GM23338 (cell line): Measurements from ENCODE around the gene CNOT4.

Source experiments
- CREB1 ChIP-seq: fragments of 250-450 bp; sonication (Bioruptor Pico); IDR thresholded peaks from 2 replicates; pipeline ENCODE4 v1.5.0; 2020; ENCODE audit warnings: low read depth, mild to moderate bottlenecking, moderate library complexity
- EZH2 ChIP-seq: fragments of 200-600 bp; sonication (generic); IDR thresholded peaks from one replicate; pipeline ENCODE4 v1.8.0; 2017; ENCODE audit warnings: antibody characterized with exemption, mild to moderate bottlenecking, low read depth; ENCODE audit not compliant: unreplicated experiment
- EZH2phosphoT487 ChIP-seq: fragments of 200-600 bp; sonication (generic); IDR thresholded peaks from one replicate; pipeline ENCODE4 v1.8.1; 2018; ENCODE audit warnings: antibody characterized with exemption; ENCODE audit not compliant: unreplicated experiment
- JUNB ChIP-seq: IDR thresholded peaks from one replicate; pipeline ENCODE4 v1.6.1; 2016; ENCODE audit warnings: antibody characterized with exemption; ENCODE audit not compliant: unreplicated experiment
- NANOG ChIP-seq: IDR thresholded peaks from 2 replicates; pipeline ENCODE4 v1.6.1; 2016; ENCODE audit warnings: antibody characterized with exemption, borderline replicate concordance
- POLR2AphosphoS5 ChIP-seq: IDR thresholded peaks from 2 replicates; pipeline ENCODE4 v1.6.1; 2016; ENCODE audit warnings: antibody characterized with exemption, low read depth
- ZNF114 ChIP-seq: fragments of 250-450 bp; sonication (Bioruptor Pico); IDR thresholded peaks from 2 replicates; pipeline ENCODE4 v1.5.0; 2020; ENCODE audit warnings: mild to moderate bottlenecking, moderate library complexity
- ZNF331 ChIP-seq: fragments of 250-450 bp; sonication (Bioruptor Pico); IDR thresholded peaks from 2 replicates; pipeline ENCODE4 v1.5.0; 2020; ENCODE audit warnings: low read depth, mild to moderate bottlenecking, moderate library complexity
- TF ChIP-seq, protein P1 (sequence below), 2 experiments: fragments of 200-600 bp in 1 of 2; sonication (generic) in 1 of 2; conservative IDR thresholded peaks; 2 replicates each; pipeline versions ENCODE4 v1.5.1 to v1.6.1; 2016 to 2017; ENCODE audit warnings: antibody characterized with exemption in 2 of 2, low read depth in 2 of 2, mild to moderate bottlenecking in 2 of 2, moderate library complexity in 1 of 2
- TF ChIP-seq, protein P2 (sequence below): IDR thresholded peaks from one replicate; pipeline ENCODE4 v1.6.1; 2018; ENCODE audit warnings: antibody characterized with exemption; ENCODE audit not compliant: unreplicated experiment
- TF ChIP-seq, protein P3 (sequence below): fragments of 250-450 bp; sonication (Bioruptor Pico); IDR thresholded peaks from 2 replicates; pipeline ENCODE4 v1.5.0; 2020; ENCODE audit warnings: mild to moderate bottlenecking, moderate library complexity
- TF ChIP-seq, protein P4 (sequence below): IDR thresholded peaks from 2 replicates; pipeline ENCODE4 v1.6.1; 2016; ENCODE audit warnings: antibody characterized with exemption

DNA sequence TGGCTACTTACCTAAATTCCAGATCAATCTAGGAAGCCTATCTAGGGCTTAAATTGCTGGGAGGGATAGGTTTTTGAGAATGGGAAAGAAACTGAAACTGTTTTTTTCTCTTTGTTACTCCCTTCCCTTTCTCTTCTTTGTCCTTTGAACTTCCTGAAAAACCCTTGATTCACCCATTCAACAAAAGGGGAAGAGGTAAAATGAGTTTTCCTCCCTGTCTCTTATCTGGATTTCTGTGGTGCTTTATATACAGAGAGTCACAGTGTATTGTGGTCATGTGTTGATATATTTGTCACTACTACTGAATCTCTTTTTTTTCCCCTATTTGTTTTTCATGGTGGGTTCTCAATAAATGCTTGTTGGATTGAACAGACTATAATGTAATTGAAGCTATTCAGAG, 28.0 kb upstream of the CNOT4 start:
- TF ChIP-seq CREB1 (no peak), EZH2phosphoT487 (no peak), ZNF331 (CRISPR knock-in tag) (no peak), EZH2 (no peak), POLR2AphosphoS5 (no peak), JUNB (no peak), NANOG (no peak), ZNF114 (no peak)
- TF ChIP-seq, protein P1, sequence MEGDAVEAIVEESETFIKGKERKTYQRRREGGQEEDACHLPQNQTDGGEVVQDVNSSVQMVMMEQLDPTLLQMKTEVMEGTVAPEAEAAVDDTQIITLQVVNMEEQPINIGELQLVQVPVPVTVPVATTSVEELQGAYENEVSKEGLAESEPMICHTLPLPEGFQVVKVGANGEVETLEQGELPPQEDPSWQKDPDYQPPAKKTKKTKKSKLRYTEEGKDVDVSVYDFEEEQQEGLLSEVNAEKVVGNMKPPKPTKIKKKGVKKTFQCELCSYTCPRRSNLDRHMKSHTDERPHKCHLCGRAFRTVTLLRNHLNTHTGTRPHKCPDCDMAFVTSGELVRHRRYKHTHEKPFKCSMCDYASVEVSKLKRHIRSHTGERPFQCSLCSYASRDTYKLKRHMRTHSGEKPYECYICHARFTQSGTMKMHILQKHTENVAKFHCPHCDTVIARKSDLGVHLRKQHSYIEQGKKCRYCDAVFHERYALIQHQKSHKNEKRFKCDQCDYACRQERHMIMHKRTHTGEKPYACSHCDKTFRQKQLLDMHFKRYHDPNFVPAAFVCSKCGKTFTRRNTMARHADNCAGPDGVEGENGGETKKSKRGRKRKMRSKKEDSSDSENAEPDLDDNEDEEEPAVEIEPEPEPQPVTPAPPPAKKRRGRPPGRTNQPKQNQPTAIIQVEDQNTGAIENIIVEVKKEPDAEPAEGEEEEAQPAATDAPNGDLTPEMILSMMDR (conservative IDR thresholded peaks at IDR 0.05; ENCODE audit: low read depth in 2 of 2), result no peak
- TF ChIP-seq, protein P2, sequence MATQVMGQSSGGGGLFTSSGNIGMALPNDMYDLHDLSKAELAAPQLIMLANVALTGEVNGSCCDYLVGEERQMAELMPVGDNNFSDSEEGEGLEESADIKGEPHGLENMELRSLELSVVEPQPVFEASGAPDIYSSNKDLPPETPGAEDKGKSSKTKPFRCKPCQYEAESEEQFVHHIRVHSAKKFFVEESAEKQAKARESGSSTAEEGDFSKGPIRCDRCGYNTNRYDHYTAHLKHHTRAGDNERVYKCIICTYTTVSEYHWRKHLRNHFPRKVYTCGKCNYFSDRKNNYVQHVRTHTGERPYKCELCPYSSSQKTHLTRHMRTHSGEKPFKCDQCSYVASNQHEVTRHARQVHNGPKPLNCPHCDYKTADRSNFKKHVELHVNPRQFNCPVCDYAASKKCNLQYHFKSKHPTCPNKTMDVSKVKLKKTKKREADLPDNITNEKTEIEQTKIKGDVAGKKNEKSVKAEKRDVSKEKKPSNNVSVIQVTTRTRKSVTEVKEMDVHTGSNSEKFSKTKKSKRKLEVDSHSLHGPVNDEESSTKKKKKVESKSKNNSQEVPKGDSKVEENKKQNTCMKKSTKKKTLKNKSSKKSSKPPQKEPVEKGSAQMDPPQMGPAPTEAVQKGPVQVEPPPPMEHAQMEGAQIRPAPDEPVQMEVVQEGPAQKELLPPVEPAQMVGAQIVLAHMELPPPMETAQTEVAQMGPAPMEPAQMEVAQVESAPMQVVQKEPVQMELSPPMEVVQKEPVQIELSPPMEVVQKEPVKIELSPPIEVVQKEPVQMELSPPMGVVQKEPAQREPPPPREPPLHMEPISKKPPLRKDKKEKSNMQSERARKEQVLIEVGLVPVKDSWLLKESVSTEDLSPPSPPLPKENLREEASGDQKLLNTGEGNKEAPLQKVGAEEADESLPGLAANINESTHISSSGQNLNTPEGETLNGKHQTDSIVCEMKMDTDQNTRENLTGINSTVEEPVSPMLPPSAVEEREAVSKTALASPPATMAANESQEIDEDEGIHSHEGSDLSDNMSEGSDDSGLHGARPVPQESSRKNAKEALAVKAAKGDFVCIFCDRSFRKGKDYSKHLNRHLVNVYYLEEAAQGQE, result no peak
- TF ChIP-seq, protein P3, sequence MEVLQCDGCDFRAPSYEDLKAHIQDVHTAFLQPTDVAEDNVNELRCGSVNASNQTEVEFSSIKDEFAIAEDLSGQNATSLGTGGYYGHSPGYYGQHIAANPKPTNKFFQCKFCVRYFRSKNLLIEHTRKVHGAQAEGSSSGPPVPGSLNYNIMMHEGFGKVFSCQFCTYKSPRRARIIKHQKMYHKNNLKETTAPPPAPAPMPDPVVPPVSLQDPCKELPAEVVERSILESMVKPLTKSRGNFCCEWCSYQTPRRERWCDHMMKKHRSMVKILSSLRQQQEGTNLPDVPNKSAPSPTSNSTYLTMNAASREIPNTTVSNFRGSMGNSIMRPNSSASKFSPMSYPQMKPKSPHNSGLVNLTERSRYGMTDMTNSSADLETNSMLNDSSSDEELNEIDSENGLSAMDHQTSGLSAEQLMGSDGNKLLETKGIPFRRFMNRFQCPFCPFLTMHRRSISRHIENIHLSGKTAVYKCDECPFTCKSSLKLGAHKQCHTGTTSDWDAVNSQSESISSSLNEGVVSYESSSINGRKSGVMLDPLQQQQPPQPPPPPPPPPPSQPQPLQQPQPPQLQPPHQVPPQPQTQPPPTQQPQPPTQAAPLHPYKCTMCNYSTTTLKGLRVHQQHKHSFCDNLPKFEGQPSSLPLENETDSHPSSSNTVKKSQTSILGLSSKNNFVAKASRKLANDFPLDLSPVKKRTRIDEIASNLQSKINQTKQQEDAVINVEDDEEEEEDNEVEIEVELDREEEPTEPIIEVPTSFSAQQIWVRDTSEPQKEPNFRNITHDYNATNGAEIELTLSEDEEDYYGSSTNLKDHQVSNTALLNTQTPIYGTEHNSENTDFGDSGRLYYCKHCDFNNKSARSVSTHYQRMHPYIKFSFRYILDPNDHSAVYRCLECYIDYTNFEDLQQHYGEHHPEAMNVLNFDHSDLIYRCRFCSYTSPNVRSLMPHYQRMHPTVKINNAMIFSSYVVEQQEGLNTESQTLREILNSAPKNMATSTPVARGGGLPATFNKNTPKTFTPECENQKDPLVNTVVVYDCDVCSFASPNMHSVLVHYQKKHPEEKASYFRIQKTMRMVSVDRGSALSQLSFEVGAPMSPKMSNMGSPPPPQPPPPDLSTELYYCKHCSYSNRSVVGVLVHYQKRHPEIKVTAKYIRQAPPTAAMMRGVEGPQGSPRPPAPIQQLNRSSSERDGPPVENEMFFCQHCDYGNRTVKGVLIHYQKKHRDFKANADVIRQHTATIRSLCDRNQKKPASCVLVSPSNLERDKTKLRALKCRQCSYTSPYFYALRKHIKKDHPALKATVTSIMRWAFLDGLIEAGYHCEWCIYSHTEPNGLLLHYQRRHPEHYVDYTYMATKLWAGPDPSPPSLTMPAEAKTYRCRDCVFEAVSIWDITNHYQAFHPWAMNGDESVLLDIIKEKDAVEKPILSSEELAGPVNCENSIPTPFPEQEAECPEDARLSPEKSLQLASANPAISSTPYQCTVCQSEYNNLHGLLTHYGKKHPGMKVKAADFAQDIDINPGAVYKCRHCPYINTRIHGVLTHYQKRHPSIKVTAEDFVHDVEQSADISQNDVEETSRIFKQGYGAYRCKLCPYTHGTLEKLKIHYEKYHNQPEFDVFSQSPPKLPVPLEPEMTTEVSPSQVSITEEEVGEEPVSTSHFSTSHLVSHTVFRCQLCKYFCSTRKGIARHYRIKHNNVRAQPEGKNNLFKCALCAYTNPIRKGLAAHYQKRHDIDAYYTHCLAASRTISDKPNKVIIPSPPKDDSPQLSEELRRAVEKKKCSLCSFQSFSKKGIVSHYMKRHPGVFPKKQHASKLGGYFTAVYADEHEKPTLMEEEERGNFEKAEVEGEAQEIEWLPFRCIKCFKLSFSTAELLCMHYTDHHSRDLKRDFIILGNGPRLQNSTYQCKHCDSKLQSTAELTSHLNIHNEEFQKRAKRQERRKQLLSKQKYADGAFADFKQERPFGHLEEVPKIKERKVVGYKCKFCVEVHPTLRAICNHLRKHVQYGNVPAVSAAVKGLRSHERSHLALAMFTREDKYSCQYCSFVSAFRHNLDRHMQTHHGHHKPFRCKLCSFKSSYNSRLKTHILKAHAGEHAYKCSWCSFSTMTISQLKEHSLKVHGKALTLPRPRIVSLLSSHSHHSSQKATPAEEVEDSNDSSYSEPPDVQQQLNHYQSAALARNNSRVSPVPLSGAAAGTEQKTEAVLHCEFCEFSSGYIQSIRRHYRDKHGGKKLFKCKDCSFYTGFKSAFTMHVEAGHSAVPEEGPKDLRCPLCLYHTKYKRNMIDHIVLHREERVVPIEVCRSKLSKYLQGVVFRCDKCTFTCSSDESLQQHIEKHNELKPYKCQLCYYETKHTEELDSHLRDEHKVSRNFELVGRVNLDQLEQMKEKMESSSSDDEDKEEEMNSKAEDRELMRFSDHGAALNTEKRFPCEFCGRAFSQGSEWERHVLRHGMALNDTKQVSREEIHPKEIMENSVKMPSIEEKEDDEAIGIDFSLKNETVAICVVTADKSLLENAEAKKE (CRISPR knock-in tag), result no peak
- TF ChIP-seq, protein P4, sequence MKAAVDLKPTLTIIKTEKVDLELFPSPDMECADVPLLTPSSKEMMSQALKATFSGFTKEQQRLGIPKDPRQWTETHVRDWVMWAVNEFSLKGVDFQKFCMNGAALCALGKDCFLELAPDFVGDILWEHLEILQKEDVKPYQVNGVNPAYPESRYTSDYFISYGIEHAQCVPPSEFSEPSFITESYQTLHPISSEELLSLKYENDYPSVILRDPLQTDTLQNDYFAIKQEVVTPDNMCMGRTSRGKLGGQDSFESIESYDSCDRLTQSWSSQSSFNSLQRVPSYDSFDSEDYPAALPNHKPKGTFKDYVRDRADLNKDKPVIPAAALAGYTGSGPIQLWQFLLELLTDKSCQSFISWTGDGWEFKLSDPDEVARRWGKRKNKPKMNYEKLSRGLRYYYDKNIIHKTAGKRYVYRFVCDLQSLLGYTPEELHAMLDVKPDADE, result no peak
